ENCODE results near the gene DNAI4. TPM values are rescaled to one million over a fixed set of nuclear protein-coding genes. Genes with fewer than 3 reads are reported as not detected.

The DNAI4 gene
- total and polyA plus RNA-seq, 2 of the 8 experiments (the other 6 are each of a cell fraction or from before 2014, with no cell fraction given) = 0.32 to 2.1 TPM

- Histone ChIP-seq H2AK5ac (ENCODE audit: low read depth, low read length) (no peak overlapping the region), H3K79me1 (ENCODE audit: low read depth, low read length) (no peaks in the 10 kb centered on the region), H2BK12ac (ENCODE audit: low read depth, low read length) (no peak overlapping the region), H3K4me1 (replicated peaks in 1 of 4; ENCODE audit: control insufficient read depth in 3 of 4, insufficient read depth in 4 of 4, low read length in 3 of 4) (no peaks in the 10 kb centered on the region), H3K4me2 (ENCODE audit: insufficient read depth in 1 of 2, low read depth in 2 of 2, low read length in 2 of 2) (no peak overlapping the region), H3K23ac (ENCODE audit: insufficient read length) (no peak overlapping the region), H3K27me3 (replicated peaks in 1 of 4; ENCODE audit: control insufficient read depth in 3 of 4, extremely low read depth in 1 of 4, insufficient read depth in 3 of 4, low read length in 3 of 4) (no peaks in the 10 kb centered on the region), H4K8ac (ENCODE audit: extremely low read depth, insufficient read depth, low read length) (no peak overlapping the region), H3K9ac (replicated peaks in 1 of 4; ENCODE audit: extremely low read depth in 1 of 4, low read depth in 3 of 4, low read length in 3 of 4) (no peak overlapping the region), H2BK20ac (ENCODE audit: low read length) (no peak overlapping the region), H3K56ac (replicated peaks; ENCODE audit: insufficient read length, low read depth, low read length) (no peak overlapping the region), H2AFZ (ENCODE audit: low read length) (no peak overlapping the region), H3K27ac (ENCODE audit: low read depth, low read length) (no peak overlapping the region), H2BK15ac (ENCODE audit: low read length) (no peak overlapping the region), H3K18ac (ENCODE audit: extremely low read depth, low read length) (no peak overlapping the region), H4K20me1 (replicated peaks in 1 of 2; ENCODE audit: control insufficient read depth in 1 of 2, insufficient read depth in 2 of 2, low read length in 2 of 2) (no peaks in the 10 kb centered on the region), H3K4me3 (ENCODE audit: extremely low read depth in 1 of 4, insufficient read depth in 2 of 4, low read depth in 3 of 4, low read length in 4 of 4) (no peak overlapping the region), H3K14ac (ENCODE audit: insufficient read length) (no peak overlapping the region), H3K79me2 (ENCODE audit: control insufficient read depth in 1 of 2, insufficient read depth in 2 of 2, low read length in 2 of 2) (no peaks in the 10 kb centered on the region), H4K5ac (ENCODE audit: insufficient read length, low read depth, low read length) (no peak overlapping the region), H3K9me3 (ENCODE audit: insufficient read depth in 2 of 2, low read depth in 1 of 2, low read length in 1 of 2) (no peaks in the 10 kb centered on the region), H2BK5ac (ENCODE audit: low read depth, low read length) (no peak overlapping the region), H4K91ac (replicated peaks; ENCODE audit: insufficient read length, low read length) (no peak overlapping the region), H3K36me3 (ENCODE audit: control insufficient read depth in 2 of 4, insufficient read depth in 4 of 4, low read length in 3 of 4) (no peaks in the 10 kb centered on the region), H3K23me2 (ENCODE audit: low read depth, low read length) (no peaks in the 10 kb centered on the region), H2BK120ac (replicated peaks; ENCODE audit: low read depth, low read length) (no peak overlapping the region), H3K4ac (replicated peaks; ENCODE audit: insufficient read length, low read depth, low read length) (no peak overlapping the region)
- ChIA-PET CTCF (ENCODE audit: partially characterized antibody) (interaction anchor here (0.6 to 3.4 kb wide), 3 partner anchors 374 to 602 kb away, joined by 3 to 12 read pairs (median 4); no protein-coding TSS in a partner anchor), POLR2A (ENCODE audit: partially characterized antibody) (no interaction called here)
- WGBS, 2 experiments (ENCODE audit: extremely low coverage in 1 of 2, insufficient coverage in 1 of 2, insufficient read length in 1 of 2, insufficient replicate concordance in 2 of 2, low coverage in 1 of 2, low lambda C conversion rate in 2 of 2, missing lambda C conversion rate in 1 of 2) = 67% methylated on average over 2 of the region's 2 CpGs; no CpG with 5 or more reads in 1 of the 2 experiments
- TF ChIP-seq SAP30 (IDR thresholded peaks at IDR 0.05; ENCODE audit: insufficient read depth, insufficient replicate concordance, low read length) (no peak), SP2 (IDR thresholded peaks at IDR 0.05; ENCODE audit: low read length) (no peak), BRCA1 (IDR thresholded peaks at IDR 0.05; ENCODE audit: low read depth, low read length) (no peak), ASH2L (IDR thresholded peaks at IDR 0.05; ENCODE audit: low read length) (no peak), CTCF (IDR thresholded peaks at IDR 0.05; ENCODE audit: control extremely low read depth in 1 of 3, insufficient read depth in 1 of 3, low read depth in 1 of 3, low read length in 3 of 3) (no peak), TAF1 (IDR thresholded peaks at IDR 0.05; ENCODE audit: low read depth, low read length) (no peak), SUZ12 (IDR thresholded peaks at IDR 0.05; ENCODE audit: low read length) (no peak), ATF3 (IDR thresholded peaks at IDR 0.05; ENCODE audit: insufficient read depth, low read depth, low read length) (no peak)
- DNase-seq (ENCODE audit: low read depth in 1 of 2, low spot score in 2 of 2) (no peak), FAIRE-seq (no peak)
Measured at GRCh38 chr1:66774438-66774837, 150.2 kb downstream of the DNAI4 start.

Data from H1 (cell line).